Loucy (cell line): ENCODE data around the gene SERBP1.

Source experiments
- H2AFZ ChIP-seq: fragments of 200-600 bp; sonication (generic); 2 replicates; pipeline ENCODE4 v1.6.0; 2016; ENCODE audit warnings: antibody characterized with exemption, mild to moderate bottlenecking, low read length, moderate library complexity
- H3F3A ChIP-seq: fragments of 200-600 bp; 2 replicates; pipeline ENCODE4 v1.6.0; 2016; ENCODE audit warnings: antibody characterized with exemption, low read depth, mild to moderate bottlenecking
- H3K27me3 ChIP-seq: fragments of 200-600 bp; sonication (generic); 2 replicates; pipeline ENCODE4 v1.6.1; 2014; ENCODE audit warnings: low read length, mild to moderate bottlenecking; ENCODE audit not compliant: insufficient read depth, poor library complexity, severe bottlenecking
- H3K36me3 ChIP-seq: fragments of 200-600 bp; sonication (generic); 2 replicates; pipeline ENCODE4 v1.6.1; 2016; ENCODE audit warnings: low read length; ENCODE audit not compliant: insufficient read depth
- H3K4me1 ChIP-seq: fragments of 200-600 bp; sonication (generic); 2 replicates; pipeline ENCODE4 v1.5.1; 2014; ENCODE audit warnings: low read length, mild to moderate bottlenecking; ENCODE audit not compliant: insufficient read depth, poor library complexity, severe bottlenecking
- H3K4me2 ChIP-seq: fragments of 200-600 bp; sonication (generic); 2 replicates; pipeline ENCODE4 v1.6.0; 2014; ENCODE audit warnings: antibody characterized with exemption, low read length, low read depth, mild to moderate bottlenecking; ENCODE audit not compliant: poor library complexity, severe bottlenecking
- H3K4me3 ChIP-seq: fragments of 200-600 bp; sonication (generic); 2 replicates; pipeline ENCODE4 v1.5.1; 2014; ENCODE audit warnings: low read length, mild to moderate bottlenecking, mixed read lengths; ENCODE audit not compliant: poor library complexity, severe bottlenecking
- H3K79me2 ChIP-seq: fragments of 200-600 bp; sonication (generic); 2 replicates; pipeline ENCODE4 v1.6.1; 2014; ENCODE audit warnings: low read length; ENCODE audit not compliant: insufficient read depth
- H3K9ac ChIP-seq: fragments of 200-600 bp; sonication (generic); 2 replicates; pipeline ENCODE4 v1.6.0; 2014; ENCODE audit warnings: mild to moderate bottlenecking, low read depth, low read length, moderate library complexity; ENCODE audit not compliant: poor library complexity, severe bottlenecking
- H3K9me2 ChIP-seq: fragments of 200-600 bp; sonication (generic); replicated peaks from 2 replicates; pipeline ENCODE4 v1.6.1; 2016; ENCODE audit warnings: low read depth, low read length, mixed read lengths
- H3K9me3 ChIP-seq: fragments of 200-600 bp; sonication (generic); 2 replicates; pipeline ENCODE4 v1.6.1; 2014; ENCODE audit warnings: mild to moderate bottlenecking, antibody characterized with exemption, low read length, low read depth; ENCODE audit not compliant: insufficient read depth
- H4K20me1 ChIP-seq: fragments of 200-600 bp; sonication (generic); 2 replicates; pipeline ENCODE4 v1.6.0; 2014; ENCODE audit warnings: antibody characterized with exemption, low read length, mild to moderate bottlenecking; ENCODE audit not compliant: insufficient read depth, poor library complexity, severe bottlenecking
- EZH2phosphoT487 ChIP-seq: fragments of 200-600 bp; IDR thresholded peaks from 2 replicates; pipeline ENCODE4 v1.6.1; 2018; ENCODE audit warnings: antibody characterized with exemption, mild to moderate bottlenecking, moderate library complexity, borderline replicate concordance
- TF ChIP-seq, protein P1 (sequence below): fragments of 200-600 bp; sonication (generic); conservative IDR thresholded peaks from 2 replicates; pipeline ENCODE4 v1.5.1; 2014; ENCODE audit warnings: mild to moderate bottlenecking, antibody characterized with exemption, low read length

Gene SERBP1

GRCh38 chr1:67463298-67463955, 33.2 kb upstream of the SERBP1 start:
- H3K4me2 ChIP-seq = no peak overlapping the region
- no peaks in the 10 kb centered on the region for H3K36me3 ChIP-seq
- no peak overlapping the region for H3K4me3 ChIP-seq
- H3K4me1 ChIP-seq = peaks cover 4% of the 10 kb centered on the region
- H3K9ac ChIP-seq = no peak overlapping the region
- H3K79me2 ChIP-seq = no peaks in the 10 kb centered on the region
- no peaks in the 10 kb centered on the region for H3K9me3 ChIP-seq
- H4K20me1 ChIP-seq = no peaks in the 10 kb centered on the region
- TF ChIP-seq, protein P1, sequence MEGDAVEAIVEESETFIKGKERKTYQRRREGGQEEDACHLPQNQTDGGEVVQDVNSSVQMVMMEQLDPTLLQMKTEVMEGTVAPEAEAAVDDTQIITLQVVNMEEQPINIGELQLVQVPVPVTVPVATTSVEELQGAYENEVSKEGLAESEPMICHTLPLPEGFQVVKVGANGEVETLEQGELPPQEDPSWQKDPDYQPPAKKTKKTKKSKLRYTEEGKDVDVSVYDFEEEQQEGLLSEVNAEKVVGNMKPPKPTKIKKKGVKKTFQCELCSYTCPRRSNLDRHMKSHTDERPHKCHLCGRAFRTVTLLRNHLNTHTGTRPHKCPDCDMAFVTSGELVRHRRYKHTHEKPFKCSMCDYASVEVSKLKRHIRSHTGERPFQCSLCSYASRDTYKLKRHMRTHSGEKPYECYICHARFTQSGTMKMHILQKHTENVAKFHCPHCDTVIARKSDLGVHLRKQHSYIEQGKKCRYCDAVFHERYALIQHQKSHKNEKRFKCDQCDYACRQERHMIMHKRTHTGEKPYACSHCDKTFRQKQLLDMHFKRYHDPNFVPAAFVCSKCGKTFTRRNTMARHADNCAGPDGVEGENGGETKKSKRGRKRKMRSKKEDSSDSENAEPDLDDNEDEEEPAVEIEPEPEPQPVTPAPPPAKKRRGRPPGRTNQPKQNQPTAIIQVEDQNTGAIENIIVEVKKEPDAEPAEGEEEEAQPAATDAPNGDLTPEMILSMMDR = no peak
- TF ChIP-seq EZH2phosphoT487 = no peak
- H2AFZ ChIP-seq = no peak overlapping the region
- H3F3A ChIP-seq = no peaks in the 10 kb centered on the region
- no peaks in the 10 kb centered on the region for H3K9me2 ChIP-seq
- no peaks in the 10 kb centered on the region for H3K27me3 ChIP-seq

GRCh38 chr1:67460676-67461500, 30.7 kb upstream of the SERBP1 start:
- Histone ChIP-seq H3K36me3 (no peaks in the 10 kb centered on the region), H2AFZ (no peak overlapping the region), H3K79me2 (no peaks in the 10 kb centered on the region)

GRCh38 chr1:67459068-67459467, 28.9 kb upstream of the SERBP1 start:
- H3K9ac ChIP-seq = no peak overlapping the region
- no peak overlapping the region for H2AFZ ChIP-seq
- no peaks in the 10 kb centered on the region for H4K20me1 ChIP-seq
- no peaks in the 10 kb centered on the region for H3K9me2 ChIP-seq
- no peak overlapping the region for H3K4me3 ChIP-seq
- no peaks in the 10 kb centered on the region for H3K4me1 ChIP-seq
- TF ChIP-seq EZH2phosphoT487 = no peak
- TF ChIP-seq, protein P1 = no peak
- H3K36me3 ChIP-seq = no peaks in the 10 kb centered on the region
- H3F3A ChIP-seq = no peaks in the 10 kb centered on the region
- no peak overlapping the region for H3K4me2 ChIP-seq
- no peaks in the 10 kb centered on the region for H3K9me3 ChIP-seq
- no peaks in the 10 kb centered on the region for H3K27me3 ChIP-seq
- H3K79me2 ChIP-seq = no peaks in the 10 kb centered on the region

More at GRCh38 chr1:67460676-67461500, 30.7 kb upstream of the SERBP1 start:
- Histone ChIP-seq H3K27me3 (no peaks in the 10 kb centered on the region), H4K20me1 (no peaks in the 10 kb centered on the region), H3F3A (no peaks in the 10 kb centered on the region), H3K4me2 (no peak overlapping the region), H3K4me1 (no peaks in the 10 kb centered on the region), H3K9me3 (no peaks in the 10 kb centered on the region), H3K9ac (no peak overlapping the region), H3K4me3 (no peak overlapping the region), H3K9me2 (no peaks in the 10 kb centered on the region)
- no peak for TF ChIP-seq EZH2phosphoT487
- TF ChIP-seq, protein P1 = no peak
